Smooth muscle cell (in vitro differentiated cells): ENCODE results near the gene REG3G. TPM values are rescaled to one million over a fixed set of nuclear protein-coding genes. Genes with fewer than 3 reads are reported as not detected.

Source experiments
- DNase-seq: peaks from one replicate; lab custom pipeline; 2025; ENCODE audit not compliant: unreplicated experiment; lab: John Stamatoyannopoulos, UW
- H2AFZ ChIP-seq: fragments of 200-600 bp; sonication (generic); 2 replicates; pipeline ENCODE4 v1.6.0; 2016; ENCODE audit warnings: antibody characterized with exemption, low read depth, mild to moderate bottlenecking
- H3F3A ChIP-seq: fragments of 200-600 bp; sonication (generic); 2 replicates; pipeline ENCODE4 v1.6.0; 2017; ENCODE audit warnings: antibody characterized with exemption, low read depth
- H3K27ac ChIP-seq: fragments of 200-600 bp; sonication (generic); 2 replicates; pipeline ENCODE4 v1.5.1; 2016; ENCODE audit warnings: low read depth, mild to moderate bottlenecking
- H3K27me3 ChIP-seq: fragments of 200-600 bp; sonication (generic); 2 replicates; pipeline ENCODE4 v1.6.1; 2016; ENCODE audit warnings: low read depth, mild to moderate bottlenecking
- H3K36me3 ChIP-seq: fragments of 200-600 bp; sonication (generic); 2 replicates; pipeline ENCODE4 v1.5.1; 2016; ENCODE audit warnings: low read depth
- H3K4me1 ChIP-seq: fragments of 200-600 bp; sonication (generic); 2 replicates; pipeline ENCODE4 v1.5.1; 2016; ENCODE audit warnings: low read depth
- H3K4me2 ChIP-seq: fragments of 200-600 bp; sonication (generic); 2 replicates; pipeline ENCODE4 v1.6.0; 2016; ENCODE audit warnings: mild to moderate bottlenecking
- H3K4me3 ChIP-seq: fragments of 200-600 bp; sonication (generic); 2 replicates; pipeline ENCODE4 v1.5.1; 2016; ENCODE audit warnings: mild to moderate bottlenecking
- H3K79me2 ChIP-seq: fragments of 200-600 bp; sonication (generic); 2 replicates; pipeline ENCODE4 v1.6.0; 2016; ENCODE audit warnings: low read depth, mild to moderate bottlenecking
- H3K9ac ChIP-seq: fragments of 200-600 bp; sonication (generic); 2 replicates; pipeline ENCODE4 v1.6.0; 2016; ENCODE audit warnings: low read depth
- H3K9me3 ChIP-seq: fragments of 200-600 bp; sonication (generic); replicated peaks from 2 replicates; pipeline ENCODE4 v1.5.1; 2016; ENCODE audit warnings: low read depth
- H4K20me1 ChIP-seq: fragments of 200-600 bp; sonication (generic); 2 replicates; pipeline ENCODE4 v1.6.0; 2016; ENCODE audit warnings: low read depth
- WGBS: methylation state at CpG from one replicate; pipeline ENCODE4 v1.1.7; 2016; ENCODE audit warnings: low lambda C conversion rate; 5-methylcytosine and 5-hydroxymethylcytosine counted together
- polyA plus RNA-seq: library from polyadenylated mRNA; unstranded; fragments of >200 nt; fragmentation: Nextera tagmentation; extraction: Ambion mirVana; gene quantifications from 2 replicates; pipeline ENCODE4 v1.2.1, GENCODE V29; 2016
- total RNA-seq: library from RNA; depleted of rRNA; stranded (reverse); fragments of >200 nt; gene quantifications from 2 replicates; pipeline ENCODE4 v1.2.3, GENCODE V29; 2014
- TF ChIP-seq, protein P1 (sequence below): fragments of 200-600 bp; sonication (generic); IDR thresholded peaks from 2 replicates; pipeline ENCODE4 v1.5.1; 2017; ENCODE audit warnings: borderline replicate concordance, mild to moderate bottlenecking, antibody characterized with exemption; ENCODE audit not compliant: insufficient read depth, poor library complexity, severe bottlenecking

REG3G gene
- total and polyA plus RNA-seq, 2 experiments from 2014 or later = not detected

- Histone ChIP-seq H3K27ac (no peak overlapping the region), H3F3A (no peaks in the 10 kb centered on the region), H3K4me3 (no peak overlapping the region), H3K9ac (no peak overlapping the region), H3K4me2 (peak overlapping the region; percentile 32), H3K36me3 (no peaks in the 10 kb centered on the region), H3K79me2 (no peaks in the 10 kb centered on the region), H2AFZ (no peak overlapping the region), H3K9me3 (no peaks in the 10 kb centered on the region), H3K4me1 (no peaks in the 10 kb centered on the region), H4K20me1 (no peaks in the 10 kb centered on the region), H3K27me3 (no peaks in the 10 kb centered on the region)
- TF ChIP-seq, protein P1, sequence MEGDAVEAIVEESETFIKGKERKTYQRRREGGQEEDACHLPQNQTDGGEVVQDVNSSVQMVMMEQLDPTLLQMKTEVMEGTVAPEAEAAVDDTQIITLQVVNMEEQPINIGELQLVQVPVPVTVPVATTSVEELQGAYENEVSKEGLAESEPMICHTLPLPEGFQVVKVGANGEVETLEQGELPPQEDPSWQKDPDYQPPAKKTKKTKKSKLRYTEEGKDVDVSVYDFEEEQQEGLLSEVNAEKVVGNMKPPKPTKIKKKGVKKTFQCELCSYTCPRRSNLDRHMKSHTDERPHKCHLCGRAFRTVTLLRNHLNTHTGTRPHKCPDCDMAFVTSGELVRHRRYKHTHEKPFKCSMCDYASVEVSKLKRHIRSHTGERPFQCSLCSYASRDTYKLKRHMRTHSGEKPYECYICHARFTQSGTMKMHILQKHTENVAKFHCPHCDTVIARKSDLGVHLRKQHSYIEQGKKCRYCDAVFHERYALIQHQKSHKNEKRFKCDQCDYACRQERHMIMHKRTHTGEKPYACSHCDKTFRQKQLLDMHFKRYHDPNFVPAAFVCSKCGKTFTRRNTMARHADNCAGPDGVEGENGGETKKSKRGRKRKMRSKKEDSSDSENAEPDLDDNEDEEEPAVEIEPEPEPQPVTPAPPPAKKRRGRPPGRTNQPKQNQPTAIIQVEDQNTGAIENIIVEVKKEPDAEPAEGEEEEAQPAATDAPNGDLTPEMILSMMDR = no peak
- WGBS = 78% methylated on average over 7 of the region's 7 CpGs
- no peak for DNase-seq
Observed at GRCh38 chr2:78984386-78984785, 41.1 kb upstream of the REG3G start.

- TF ChIP-seq, protein P1 = no peak
- no peak for DNase-seq
- no peaks in the 10 kb centered on the region for H3K79me2 ChIP-seq
- no peak overlapping the region for H2AFZ ChIP-seq
- H3F3A ChIP-seq = no peaks in the 10 kb centered on the region
- 88% methylated on average over 1 of the region's 1 CpG for WGBS
- no peaks in the 10 kb centered on the region for H4K20me1 ChIP-seq
- H3K4me3 ChIP-seq = no peak overlapping the region
- no peaks in the 10 kb centered on the region for H3K4me1 ChIP-seq
- no peak overlapping the region for H3K4me2 ChIP-seq
- H3K9me3 ChIP-seq = no peaks in the 10 kb centered on the region
- no peak overlapping the region for H3K27ac ChIP-seq
- H3K27me3 ChIP-seq = peaks cover 7% of the 10 kb centered on the region
- H3K9ac ChIP-seq = no peak overlapping the region
- no peaks in the 10 kb centered on the region for H3K36me3 ChIP-seq
Observed at GRCh38 chr2:78985558-78985957, 39.9 kb upstream of the REG3G start.

DNA sequence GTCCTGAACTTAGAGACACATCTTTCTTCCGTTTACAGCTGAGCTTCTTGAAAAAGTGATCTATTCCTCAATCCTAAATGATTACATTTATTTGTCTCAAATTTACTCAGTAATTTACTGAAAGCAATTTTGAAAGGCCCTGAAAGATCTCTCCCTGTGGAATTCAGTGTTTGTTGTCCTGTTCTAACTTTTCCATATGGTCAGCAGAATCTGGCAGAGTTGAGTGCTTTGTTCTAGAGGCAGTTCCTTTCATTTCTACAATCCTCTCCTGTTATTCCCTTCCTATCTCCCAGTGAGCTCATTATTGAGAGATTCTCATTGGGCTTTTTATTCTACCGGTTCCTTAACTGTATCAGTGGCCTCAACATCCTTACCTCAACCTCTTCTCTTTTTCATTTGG, 36.5 kb upstream of the REG3G start:
- Histone ChIP-seq H3F3A (no peaks in the 10 kb centered on the region), H4K20me1 (no peaks in the 10 kb centered on the region), H3K27ac (no peak overlapping the region), H3K4me3 (no peak overlapping the region), H3K27me3 (peaks cover 42% of the 10 kb centered on the region), H3K79me2 (no peaks in the 10 kb centered on the region), H3K36me3 (no peaks in the 10 kb centered on the region), H2AFZ (no peak overlapping the region), H3K9ac (no peak overlapping the region), H3K9me3 (no peaks in the 10 kb centered on the region), H3K4me1 (peaks cover 9% of the 10 kb centered on the region), H3K4me2 (no peak overlapping the region)
- TF ChIP-seq, protein P1 = no peak
- DNase-seq = no peak
- 83% methylated on average over 2 of the region's 2 CpGs for WGBS

DNA sequence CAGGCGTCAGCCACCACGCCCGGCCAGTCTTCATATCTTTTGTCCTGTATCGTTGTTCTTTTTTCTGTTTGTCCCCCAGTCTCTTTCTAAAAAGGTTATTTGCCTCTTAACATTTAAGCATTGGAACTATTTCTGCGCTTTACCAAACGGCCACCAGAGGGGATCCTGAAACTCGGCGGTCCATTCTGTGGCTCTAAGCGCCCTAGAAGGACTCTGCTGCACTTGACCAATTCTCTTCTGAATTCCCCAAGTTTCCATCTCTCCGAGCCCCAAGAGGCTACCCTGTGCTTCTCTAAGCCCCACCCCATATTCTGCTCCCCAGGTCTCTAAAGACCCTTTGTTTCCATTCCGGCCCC, 33.1 kb upstream of the REG3G start:
- Histone ChIP-seq H3K27ac (no peak overlapping the region), H3K4me2 (peak overlapping the region; percentile 78), H3F3A (no peaks in the 10 kb centered on the region), H3K36me3 (no peaks in the 10 kb centered on the region), H3K4me3 (peak overlapping the region; percentile 43), H2AFZ (peak overlapping the region; percentile 18), H3K79me2 (no peaks in the 10 kb centered on the region), H3K9me3 (no peaks in the 10 kb centered on the region), H3K9ac (no peak overlapping the region), H3K4me1 (peaks cover 9% of the 10 kb centered on the region), H4K20me1 (no peaks in the 10 kb centered on the region), H3K27me3 (peaks cover 75% of the 10 kb centered on the region)
- WGBS = 21% methylated on average over 11 of the region's 11 CpGs
- DNase-seq = no peak
- TF ChIP-seq, protein P1 = peak; percentile 48
